Measurements from ENCODE around the gene KIF26B. TPM values are rescaled to one million over a fixed set of nuclear protein-coding genes. Genes with fewer than 3 reads are reported as not detected.

Gene KIF26B
- polyA plus RNA-seq, 1 of the 3 experiments (the other 2 are of a cell fraction), result 2.6 TPM

DNA sequence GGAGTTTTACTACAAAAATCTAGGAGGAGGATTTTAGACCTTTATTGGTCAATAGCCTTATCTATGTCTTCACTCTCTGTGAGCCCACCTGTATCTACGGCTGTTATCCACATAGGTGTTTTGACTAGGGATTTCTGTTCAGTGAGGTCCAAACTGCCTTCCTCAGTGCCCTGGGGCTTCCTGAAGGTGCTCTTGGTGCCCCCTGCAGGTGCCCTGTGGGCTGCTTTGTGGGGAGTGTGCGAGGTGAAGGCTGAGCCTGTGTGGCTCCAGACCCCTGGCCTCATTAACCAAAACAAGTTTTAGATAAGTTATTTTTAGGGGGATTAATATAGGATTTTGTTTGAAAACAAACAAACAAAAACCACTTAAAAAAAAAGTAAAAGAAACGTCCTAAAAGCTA, 122.5 kb downstream of the KIF26B start (continued):
- TF ChIP-seq, protein P1, sequence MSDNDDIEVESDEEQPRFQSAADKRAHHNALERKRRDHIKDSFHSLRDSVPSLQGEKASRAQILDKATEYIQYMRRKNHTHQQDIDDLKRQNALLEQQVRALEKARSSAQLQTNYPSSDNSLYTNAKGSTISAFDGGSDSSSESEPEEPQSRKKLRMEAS (IDR thresholded peaks at IDR 0.05; ENCODE audit: low read depth), result no peak
- TF ChIP-seq, protein P2, sequence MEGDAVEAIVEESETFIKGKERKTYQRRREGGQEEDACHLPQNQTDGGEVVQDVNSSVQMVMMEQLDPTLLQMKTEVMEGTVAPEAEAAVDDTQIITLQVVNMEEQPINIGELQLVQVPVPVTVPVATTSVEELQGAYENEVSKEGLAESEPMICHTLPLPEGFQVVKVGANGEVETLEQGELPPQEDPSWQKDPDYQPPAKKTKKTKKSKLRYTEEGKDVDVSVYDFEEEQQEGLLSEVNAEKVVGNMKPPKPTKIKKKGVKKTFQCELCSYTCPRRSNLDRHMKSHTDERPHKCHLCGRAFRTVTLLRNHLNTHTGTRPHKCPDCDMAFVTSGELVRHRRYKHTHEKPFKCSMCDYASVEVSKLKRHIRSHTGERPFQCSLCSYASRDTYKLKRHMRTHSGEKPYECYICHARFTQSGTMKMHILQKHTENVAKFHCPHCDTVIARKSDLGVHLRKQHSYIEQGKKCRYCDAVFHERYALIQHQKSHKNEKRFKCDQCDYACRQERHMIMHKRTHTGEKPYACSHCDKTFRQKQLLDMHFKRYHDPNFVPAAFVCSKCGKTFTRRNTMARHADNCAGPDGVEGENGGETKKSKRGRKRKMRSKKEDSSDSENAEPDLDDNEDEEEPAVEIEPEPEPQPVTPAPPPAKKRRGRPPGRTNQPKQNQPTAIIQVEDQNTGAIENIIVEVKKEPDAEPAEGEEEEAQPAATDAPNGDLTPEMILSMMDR (IDR thresholded peaks at IDR 0.05), result peak; percentile 24; the same call in 1 of the 2 replicates
- TF ChIP-seq RAD21 (IDR thresholded peaks at IDR 0.05; ENCODE audit: low read length), result peak; percentile 32

- no peak overlapping the region for H3K4me2 ChIP-seq
- 81% methylated on average over 4 of the region's 4 CpGs for WGBS (ENCODE audit: low lambda C conversion rate)
- no peaks in the 10 kb centered on the region for H3K9me3 ChIP-seq
- H3K4me3 ChIP-seq (ENCODE audit: low read depth in 2 of 2, low read length in 1 of 2), result no peak overlapping the region
- CTCF ChIA-PET, result no interaction called here
- peaks cover 0 to 8% of the 10 kb centered on the region in 2 experiments for H3K36me3 ChIP-seq (replicated peaks in 1 of 2; ENCODE audit: control insufficient read depth in 1 of 2, insufficient read depth in 2 of 2, low read length in 1 of 2)
- POLR2A ChIA-PET, result interaction anchor here (0.7 kb wide), 1 partner anchor 20 kb away, joined by 4 read pairs; no protein-coding TSS in a partner anchor
- no peak overlapping the region for H3K27ac ChIP-seq (ENCODE audit: low read depth in 2 of 2, low read length in 1 of 2)
- H3K4me1 ChIP-seq (ENCODE audit: control insufficient read depth in 1 of 2, insufficient read depth in 2 of 2, low read depth in 1 of 2, low read length in 1 of 2), result peaks cover 0 to 8% of the 10 kb centered on the region in 2 experiments; a peak in 1 of 4 replicates
- H4K20me1 ChIP-seq (ENCODE audit: insufficient read depth), result no peaks in the 10 kb centered on the region; the same call in 1 of the 2 replicates
- no peak for TF ChIP-seq FOSL2 (IDR thresholded peaks at IDR 0.05; ENCODE audit: borderline replicate concordance, low read depth)
- TF ChIP-seq FOXM1 (IDR thresholded peaks at IDR 0.05; ENCODE audit: low read depth), result no peak
- no peak for TF ChIP-seq GATA2 (CRISPR knock-in tag; IDR thresholded peaks at IDR 0.05)
- TF ChIP-seq, protein P3, sequence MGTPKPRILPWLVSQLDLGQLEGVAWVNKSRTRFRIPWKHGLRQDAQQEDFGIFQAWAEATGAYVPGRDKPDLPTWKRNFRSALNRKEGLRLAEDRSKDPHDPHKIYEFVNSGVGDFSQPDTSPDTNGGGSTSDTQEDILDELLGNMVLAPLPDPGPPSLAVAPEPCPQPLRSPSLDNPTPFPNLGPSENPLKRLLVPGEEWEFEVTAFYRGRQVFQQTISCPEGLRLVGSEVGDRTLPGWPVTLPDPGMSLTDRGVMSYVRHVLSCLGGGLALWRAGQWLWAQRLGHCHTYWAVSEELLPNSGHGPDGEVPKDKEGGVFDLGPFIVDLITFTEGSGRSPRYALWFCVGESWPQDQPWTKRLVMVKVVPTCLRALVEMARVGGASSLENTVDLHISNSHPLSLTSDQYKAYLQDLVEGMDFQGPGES (IDR thresholded peaks at IDR 0.05; ENCODE audit: low read depth, low read length), result no peak
- TF ChIP-seq REST (IDR thresholded peaks at IDR 0.05; ENCODE audit: low read depth, low read length), result no peak
- no peak for TF ChIP-seq RXRA (IDR thresholded peaks at IDR 0.05; ENCODE audit: borderline replicate concordance, low read depth)
- TF ChIP-seq, protein P4, sequence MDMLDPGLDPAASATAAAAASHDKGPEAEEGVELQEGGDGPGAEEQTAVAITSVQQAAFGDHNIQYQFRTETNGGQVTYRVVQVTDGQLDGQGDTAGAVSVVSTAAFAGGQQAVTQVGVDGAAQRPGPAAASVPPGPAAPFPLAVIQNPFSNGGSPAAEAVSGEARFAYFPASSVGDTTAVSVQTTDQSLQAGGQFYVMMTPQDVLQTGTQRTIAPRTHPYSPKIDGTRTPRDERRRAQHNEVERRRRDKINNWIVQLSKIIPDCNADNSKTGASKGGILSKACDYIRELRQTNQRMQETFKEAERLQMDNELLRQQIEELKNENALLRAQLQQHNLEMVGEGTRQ (IDR thresholded peaks at IDR 0.05; ENCODE audit: borderline replicate concordance, low read depth, low read length), result no peak
- TF ChIP-seq EZH2phosphoT487 (IDR thresholded peaks at IDR 0.05; ENCODE audit: borderline replicate concordance, low read depth), result no peak
- no peaks in the 10 kb centered on the region for H3F3A ChIP-seq (replicated peaks; ENCODE audit: insufficient read depth)
- H3K79me2 ChIP-seq (ENCODE audit: insufficient read depth), result no peaks in the 10 kb centered on the region
- no peak for DNase-seq
- no peak overlapping the region for H2AFZ ChIP-seq (ENCODE audit: low read depth)
- H3K27me3 ChIP-seq (ENCODE audit: insufficient read depth), result no peaks in the 10 kb centered on the region
- no peak overlapping the region for H3K9ac ChIP-seq
- no peaks in the 10 kb centered on the region for H3K9me2 ChIP-seq
Measured at GRCh38 chr1:245278846-245279245, 124.1 kb downstream of the KIF26B start.

Measured in SK-N-SH (cell line).